GM12892 (cell line): ENCODE results near the gene EDDM3A.

Source experiments
- POLR2A ChIP-seq: IDR thresholded peaks from 2 replicates; pipeline ENCODE4 v1.6.1; 2011; ENCODE audit warnings: low read depth, low read length, control low read depth
- POLR2AphosphoS5 ChIP-seq: IDR thresholded peaks from 2 replicates; pipeline ENCODE4 v1.6.1; 2011; ENCODE audit warnings: low read depth, low read length, control low read depth

DNA sequence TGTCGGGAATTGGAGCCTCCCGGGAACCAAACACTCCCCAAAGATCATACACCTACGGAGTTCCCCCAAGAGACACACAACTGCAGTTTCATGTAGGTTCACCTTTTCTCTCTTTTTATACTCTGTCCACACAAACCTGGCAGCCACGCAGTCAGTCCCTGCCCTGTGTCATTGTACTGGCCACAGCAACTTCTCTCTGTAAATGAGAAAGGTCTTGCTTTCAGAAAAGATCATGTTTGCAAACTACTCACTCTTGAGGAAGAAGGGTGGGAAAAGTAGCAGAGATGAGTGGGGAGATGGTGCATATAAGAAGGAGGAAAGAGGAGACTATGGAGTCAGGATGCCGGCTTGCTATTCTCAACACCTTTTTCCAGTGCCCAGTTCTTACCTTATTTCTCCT, 46.8 kb upstream of the EDDM3A start:
- TF ChIP-seq POLR2AphosphoS5 (no peak), POLR2A (no peak)
